NCI-H82 (cell line): ENCODE data around the gene IL1B.

Experiments used
- DNase-seq: peaks from one replicate; lab custom pipeline; 2025; lab: John Stamatoyannopoulos, UW

Gene IL1B

DNA sequence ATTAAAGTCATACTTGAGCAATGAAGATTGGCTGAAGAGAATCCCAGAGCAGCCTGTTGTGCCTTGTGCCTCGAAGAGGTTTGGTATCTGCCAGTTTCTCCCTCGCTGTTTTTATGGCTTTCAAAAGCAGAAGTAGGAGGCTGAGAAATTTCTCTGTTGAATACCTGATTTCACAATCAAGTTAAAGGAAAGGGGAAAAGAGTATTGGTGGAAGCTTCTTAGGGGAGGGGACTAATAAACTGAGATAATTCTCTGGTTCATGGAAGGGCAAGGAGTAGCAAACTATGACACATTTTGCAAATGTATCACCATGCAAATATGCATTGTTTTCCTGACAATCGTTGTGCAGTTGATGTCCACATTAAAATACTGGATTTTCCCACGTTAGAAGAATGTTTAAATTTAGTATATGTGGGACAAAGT is at the start of gene IL1B:
IL1B (minus strand) TSS at position 85 of the 423 bp plus-strand sequence. CDS start 550 bp downstream, outside the sequence.
- no peak for DNase-seq

DNA sequence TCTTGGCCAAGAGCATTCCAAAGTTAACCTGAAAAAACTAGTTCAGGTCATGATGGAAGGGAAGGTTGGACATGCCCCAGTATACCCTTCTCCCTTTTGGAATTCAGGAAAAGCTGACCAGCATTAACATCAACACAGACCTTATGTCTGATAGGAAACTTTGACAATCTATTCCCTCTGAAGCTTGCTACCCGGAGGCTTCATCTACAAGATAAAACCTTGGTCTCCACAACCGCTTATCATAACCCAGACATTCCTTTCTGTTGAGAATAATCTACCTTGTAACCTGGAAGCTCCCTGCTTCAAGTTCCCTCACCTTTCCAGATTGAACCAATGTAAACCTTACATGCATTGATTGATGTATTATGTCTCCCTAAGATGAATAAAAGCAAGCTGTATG is 49.7 kb upstream of the IL1B start:
- no peak for DNase-seq

DNA sequence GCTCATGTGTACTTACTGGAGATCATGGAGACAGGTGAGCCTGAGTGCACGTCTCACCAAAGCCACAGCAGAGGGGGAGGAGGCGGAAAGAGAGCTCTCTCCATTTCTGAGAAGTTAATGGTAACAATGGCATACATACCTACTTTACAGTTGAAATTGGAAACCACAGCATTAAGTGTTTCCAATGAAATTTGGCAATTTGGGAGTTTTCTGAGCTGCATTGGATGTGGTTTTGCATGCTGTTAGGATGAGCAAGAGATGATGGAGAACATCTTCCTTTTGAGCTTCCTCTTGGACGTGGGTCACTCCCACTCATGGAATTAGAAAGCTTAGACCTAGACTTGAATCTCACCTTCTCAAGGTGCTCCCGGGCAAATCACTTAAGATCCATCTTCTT is 48.9 kb upstream of the IL1B start:
- no peak for DNase-seq

DNA sequence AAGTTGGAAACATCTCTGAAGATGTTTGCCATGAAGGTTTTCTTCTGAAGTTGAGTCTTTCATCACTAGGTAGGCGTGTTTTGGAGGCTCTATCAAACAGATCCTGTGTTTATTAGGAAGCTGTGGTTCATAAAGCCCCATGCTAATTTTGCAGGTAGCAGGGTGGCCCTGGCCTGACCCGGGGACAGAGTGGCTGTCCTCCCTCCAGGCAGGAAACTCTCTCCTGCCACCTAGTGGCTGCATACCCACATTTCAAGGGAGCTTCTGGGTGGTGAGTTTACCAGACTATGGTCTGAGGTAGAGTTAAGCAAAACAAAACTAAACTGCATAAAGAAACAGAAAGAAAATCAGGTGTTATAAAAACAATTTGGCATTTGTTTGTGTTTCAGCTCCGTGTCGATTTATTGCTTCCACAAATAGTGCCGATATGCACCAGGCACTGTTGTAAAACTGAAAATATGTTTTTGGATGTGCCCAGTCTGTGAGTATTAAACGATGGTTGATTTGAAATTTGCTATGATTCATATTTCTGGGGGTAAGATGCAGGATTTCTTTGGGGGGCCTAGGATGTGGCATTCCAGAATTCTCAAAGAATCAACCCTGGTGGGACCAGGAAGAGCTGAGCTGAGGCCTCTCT is 48.4 kb upstream of the IL1B start:
- DNase-seq = peak; percentile 74

DNA sequence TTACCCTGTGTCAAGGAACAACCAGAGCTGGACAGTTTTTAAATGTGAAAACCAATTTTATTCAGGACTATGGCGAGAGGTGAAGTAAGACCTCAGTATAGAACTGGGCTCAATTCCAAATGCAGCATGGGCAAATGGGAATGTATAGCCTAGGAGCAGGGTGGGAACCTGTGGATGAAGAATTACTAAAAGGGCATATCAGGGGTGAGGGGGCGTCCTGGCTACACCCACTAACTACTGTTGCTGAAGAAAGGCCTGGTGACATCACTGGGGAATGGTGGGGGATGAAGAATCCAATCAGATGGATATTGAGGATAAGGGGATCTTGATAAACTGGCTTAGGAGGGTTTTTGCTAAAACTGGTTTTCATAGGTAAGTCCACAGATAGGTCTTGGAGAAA is 47.1 kb upstream of the IL1B start:
- DNase-seq = no peak

DNA sequence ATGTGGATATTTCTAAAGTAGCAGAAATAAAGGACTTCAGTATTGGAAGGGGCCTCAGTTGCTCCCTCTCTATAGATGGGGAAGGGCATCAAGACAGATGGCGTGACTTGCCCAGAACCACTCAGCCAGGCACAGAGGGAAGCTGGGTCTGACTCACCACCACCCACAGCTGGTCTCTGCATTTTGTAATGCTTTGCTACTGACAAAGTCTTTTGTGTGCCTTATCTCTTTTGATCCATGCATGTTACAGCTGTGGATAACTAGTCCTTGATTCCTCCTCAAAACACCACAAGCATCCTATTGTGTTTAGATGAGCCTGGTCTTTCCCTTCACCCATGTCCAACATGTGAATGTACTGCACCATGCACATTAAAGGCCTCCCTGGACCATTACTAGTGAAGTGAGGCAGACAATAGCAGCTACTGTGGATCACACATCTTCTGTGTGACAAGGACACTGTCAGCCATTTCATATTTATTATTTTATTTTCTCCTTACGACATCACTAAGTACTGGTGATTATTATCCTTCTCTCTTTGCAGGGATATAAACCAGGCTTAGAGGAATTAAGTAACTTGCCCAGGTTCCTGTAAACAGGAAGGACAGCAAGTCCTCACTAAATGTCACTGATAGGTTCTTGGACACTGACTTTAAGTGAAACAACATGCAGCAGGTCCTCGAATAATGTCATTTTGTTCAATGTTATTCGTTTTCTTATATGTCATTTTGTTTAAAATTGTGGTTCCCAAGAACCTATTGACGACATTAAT is 44.8 kb upstream of the IL1B start:
- peak; percentile 32 for DNase-seq

DNA sequence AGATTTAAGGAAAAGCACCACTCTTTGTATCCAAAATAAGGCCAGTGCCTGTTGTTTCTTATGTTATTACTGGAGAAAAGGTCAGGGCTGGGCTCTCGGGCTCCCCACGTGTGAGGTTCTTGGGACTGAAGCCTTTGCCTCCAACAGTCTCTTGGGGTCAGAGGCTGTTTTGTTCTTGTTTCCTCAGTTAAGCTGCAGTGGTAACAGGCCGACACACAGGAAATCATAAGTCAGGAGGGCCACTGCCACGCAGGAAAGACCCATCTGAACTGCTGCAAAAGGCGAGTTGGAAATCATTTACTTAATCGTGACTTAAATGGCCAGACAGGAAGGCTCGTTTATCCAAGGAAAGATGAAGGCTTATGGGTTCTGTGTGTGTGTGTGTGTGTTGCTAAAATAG is 44.1 kb upstream of the IL1B start:
- DNase-seq = no peak

DNA sequence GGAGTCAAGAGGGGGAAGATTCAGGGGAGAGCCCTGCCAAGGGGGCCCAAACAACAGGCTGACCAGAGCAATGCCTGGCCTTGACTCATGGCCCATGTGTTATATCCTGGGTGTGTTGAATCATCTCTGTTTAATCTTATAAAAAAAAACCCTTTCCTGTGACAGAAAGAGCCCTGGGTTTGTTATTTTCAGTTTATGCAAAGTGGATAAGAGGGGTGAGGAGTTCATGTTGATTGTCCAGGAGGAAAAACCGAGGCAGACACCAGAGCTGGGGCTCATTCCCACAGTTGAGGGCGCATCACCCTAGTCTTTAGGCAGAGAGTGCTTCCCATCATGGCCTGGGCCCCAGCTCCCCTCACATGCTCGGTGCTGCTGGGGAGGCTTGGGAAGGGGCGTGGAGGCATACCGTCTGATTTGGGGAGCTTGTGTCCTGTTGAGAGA is 43.5 kb upstream of the IL1B start:
- DNase-seq = no peak

DNA sequence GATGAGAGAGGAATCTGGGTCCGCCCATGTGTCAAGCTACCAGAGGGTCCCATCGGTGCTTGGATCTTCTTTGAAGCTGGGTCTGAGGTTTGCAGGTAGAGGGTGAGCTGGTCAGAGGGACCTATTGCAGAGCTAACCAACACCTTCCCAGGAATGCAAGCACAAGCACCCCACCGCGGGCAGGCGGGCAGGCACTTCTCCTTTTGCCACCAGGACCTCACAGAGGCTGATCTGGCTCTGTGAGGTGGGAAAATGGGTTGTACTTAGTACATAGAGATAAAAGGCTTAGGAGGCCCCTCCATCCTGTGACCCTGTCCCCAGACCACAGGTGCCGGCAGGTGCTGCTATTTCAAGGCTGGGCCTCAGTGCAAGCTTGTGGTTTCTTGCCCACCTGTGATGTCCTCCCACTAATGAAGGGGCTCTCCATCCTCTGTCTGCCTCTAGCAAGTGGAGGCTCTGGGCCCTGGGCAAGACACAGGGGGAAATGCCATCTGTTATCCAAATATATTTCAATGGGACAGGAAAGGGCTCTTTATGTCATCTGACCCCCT is 43.0 kb upstream of the IL1B start:
- DNase-seq = no peak

DNA sequence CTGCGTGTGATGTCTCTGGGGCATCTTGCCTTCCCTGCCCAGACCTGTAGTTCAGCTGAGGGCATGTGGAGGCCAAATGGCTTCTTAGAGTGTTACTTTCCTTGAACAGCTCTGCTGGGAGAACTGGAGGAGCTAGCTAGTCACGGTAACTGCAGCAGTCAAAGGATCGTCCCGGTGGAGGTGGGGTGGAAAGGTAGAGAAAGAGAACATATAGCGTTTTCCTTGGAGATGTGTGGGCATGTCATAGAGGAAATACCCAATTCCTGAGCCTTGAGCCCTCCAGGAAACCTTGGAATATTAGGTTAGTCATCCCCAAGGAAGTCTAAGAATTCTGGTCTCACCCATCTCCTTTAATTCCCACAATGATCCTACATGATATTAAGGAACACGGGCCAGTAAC is 40.8 kb upstream of the IL1B start:
- no peak for DNase-seq

DNA sequence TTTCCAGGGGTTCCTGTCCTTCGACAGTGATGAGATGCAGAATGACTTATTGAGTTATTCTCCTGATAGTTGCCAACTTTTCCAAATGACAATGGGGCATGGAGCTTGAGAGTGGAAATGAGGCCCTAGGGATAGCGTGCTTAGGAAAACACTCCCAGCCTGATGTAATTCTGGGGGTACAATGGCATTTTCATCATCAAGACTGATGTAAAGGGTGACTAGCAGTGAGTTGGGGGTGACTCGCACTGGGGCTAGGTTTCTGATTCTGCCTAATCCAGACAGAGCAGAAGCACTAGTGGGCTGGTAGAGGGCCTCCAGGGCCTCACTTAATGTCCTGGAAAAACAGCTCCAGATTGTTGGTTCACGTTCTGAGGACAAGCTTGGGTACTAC is 40.4 kb upstream of the IL1B start:
- no peak for DNase-seq

DNA sequence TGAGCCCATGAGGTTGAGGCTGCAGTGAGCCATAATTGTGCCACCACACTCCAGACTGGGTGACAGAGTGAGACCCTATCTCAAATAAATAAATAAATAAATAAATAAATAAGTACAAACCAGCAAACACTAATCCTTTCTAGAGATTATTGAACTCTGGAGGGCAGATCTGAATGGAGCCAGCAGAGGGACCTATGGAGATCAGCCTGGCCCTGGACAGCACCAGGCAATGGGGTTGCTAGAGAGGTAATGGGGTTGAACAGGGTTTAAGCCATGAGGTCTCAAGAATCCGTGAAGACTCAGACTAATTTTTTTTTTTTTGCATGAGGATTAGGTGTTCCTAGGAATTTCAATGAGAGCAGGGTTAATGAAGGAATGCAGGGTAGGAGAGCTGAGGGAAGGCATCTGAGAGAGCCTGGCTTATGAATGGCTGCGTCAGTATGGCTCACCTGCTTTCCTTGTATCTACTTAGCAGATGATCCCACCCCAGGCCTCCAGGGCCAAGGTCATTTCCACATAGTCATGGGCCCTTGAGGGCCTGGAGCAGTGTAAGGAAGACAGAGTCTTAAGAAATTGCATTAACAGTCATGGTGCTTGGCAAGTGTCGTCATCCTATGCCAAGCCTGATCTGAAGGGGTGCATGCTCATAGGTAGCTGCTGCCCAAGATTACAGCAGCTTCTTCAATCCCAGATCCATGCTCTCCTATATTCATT is 39.8 kb upstream of the IL1B start:
- DNase-seq = no peak

DNA sequence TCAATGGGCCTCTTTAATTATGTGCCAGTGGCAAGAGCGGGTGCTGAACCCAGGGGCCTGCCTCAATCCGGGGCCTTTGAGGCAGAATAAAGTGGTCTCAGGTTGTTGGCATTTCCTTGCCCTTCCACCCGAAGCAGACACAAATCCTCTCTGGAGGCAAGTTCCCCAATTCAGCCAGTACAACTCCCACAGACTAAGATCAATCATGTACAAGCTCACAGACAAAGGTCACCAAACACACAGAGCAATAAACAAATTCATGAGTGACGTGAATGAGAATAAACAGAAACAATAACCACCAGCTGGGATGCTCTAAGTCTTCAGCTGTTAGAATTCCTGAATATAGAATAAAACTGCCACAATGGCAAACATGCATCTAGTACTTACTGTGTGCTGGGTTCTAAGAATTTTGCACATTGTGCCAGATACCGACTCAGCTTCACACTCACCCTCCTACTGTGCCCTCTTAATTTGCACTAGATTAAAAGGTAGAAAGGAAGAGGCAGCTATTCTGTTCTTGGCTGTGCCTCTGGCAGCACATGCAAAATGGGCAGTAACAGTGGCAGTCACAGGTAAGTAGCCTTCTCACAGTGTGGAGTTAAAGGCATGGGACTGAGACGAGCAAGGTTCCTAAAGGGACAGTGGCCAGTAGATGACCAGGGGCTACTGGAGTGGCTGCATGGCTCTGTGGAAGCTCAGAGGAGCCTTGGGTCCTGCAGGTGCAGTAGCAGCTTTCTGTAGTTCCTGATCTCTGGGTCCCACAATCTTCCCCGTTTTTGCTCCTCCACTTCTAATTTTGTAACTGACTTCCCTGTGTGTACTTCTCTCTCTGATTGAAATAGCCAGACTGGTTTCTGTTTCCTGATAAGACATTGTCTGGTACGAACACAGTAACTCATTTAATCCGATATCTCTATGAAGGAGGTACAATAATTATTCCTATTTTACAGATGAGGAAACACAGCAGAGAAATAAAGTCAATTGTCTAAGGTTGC is 34.6 kb upstream of the IL1B start:
- no peak for DNase-seq

DNA sequence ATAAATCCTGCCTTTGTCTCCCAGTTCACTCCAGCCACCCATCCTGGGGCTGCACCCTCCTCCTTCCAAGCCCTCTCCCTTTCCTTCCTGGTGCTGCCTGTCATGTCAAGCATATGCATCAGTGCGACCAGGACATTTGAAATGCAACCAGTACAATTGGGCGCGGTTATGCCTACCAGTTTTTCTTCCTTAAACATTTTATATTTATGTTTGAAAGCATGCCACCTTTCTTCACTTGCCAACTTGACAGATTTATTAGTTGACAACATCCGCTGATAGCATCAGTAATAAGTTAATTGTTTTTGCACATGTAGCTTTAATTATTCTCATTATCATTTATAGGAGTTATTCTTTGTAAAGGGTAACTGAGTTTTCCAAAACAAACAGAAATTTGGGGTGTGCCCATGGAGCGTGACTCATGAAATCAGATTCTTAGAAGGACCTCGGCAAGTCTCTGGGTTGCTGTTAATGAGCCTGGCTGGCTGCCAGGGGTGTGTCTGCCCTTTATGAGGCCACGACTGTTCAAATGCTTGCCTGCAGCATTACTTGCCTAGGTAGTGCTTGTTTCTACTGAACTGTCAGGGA is 32.8 kb upstream of the IL1B start:
- DNase-seq = peak; percentile 55

DNA sequence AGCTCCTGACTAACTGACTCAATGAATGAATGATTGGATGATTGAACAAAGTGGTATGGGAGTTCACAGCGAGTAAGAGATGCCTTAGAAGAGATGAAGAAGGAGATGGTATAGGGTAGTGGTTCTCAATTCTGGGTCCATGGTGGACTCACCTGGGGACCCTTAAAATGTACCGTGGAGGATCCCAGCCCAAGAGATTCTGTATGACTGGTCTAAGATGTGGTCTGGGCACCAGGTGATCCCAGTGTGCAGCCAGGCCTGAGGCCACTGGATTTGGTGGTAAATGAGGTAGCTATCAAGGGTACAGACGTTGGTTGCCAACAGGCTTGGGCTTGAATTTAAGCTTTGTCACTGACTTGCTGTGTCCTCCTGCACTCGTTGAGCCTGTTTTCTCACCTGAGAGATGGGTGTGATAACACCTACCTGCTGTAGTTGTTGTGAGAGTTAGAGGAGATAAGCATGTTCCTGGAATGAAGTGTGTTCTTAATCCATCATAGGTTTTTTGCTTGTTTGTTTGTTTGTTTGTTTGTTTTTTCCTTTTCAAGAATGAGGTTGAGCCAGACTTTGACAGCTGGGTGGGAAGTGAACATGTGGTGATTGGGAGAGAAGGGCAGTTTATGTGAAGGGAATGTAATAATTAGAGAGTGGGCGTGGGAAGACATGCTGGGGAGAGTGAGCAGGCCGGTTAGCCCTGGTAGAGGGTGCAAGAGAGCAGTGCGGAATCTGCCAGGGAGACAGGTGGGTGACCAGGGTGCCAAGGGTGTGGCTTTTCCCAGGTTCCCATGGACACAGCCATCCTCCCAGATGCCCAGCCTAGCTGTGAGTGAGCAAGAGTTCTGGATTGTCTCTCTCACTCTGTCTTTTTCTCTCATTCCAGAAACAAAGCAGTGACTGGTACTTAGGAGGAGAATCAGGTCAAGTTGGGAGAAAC is 31.4 kb upstream of the IL1B start:
- no peak for DNase-seq

DNA sequence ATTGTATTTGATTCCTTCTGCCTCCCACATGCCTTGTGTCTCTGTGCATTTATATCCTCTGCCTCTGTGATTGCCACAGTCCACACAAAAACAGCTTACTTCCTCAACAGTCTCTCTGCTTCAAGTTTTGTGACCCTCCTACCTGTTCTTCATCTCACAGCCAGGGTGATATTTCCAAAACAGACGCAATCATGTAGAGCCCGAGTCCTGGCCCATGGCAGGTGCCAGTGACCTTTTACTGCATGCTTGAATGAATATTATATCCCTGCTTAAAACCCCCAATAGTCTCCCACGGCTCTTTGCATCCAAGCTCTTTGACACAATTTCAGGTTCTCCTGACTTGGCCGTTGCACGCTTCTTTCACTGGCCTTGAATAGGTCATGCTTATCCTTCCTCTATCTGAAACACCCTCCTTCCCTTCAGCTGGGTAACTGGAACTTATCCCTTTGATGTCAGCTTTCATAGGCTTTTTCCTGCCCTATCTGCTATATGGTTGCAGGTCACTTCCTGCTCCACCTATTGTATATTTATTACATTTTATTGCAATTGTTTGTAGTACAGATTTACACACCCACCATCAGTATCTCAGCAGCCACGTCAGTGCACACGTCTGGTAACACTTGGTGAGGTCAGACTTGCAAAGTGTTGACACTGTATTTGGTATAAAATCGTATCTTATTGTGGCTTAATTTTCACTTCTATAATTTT is 29.7 kb upstream of the IL1B start:
- DNase-seq = no peak

DNA sequence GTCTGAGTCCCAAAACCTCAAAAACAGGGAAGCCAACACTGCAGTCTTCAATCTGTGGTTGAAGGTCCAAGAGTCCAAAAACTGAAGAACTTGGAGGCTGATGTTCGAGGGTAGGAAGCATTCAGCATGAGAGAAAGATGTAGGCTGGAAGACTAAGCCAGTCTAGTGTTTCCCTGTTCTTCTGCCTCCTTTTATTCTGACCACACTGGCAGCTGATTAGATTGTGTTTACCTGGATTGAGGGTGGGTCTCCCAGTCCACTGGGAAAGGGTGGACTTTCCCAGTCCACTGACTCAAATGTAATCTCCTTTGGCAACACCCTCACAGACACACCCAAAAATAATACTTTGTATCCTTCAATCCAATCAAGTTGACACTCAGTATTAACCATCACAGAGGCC is 27.5 kb upstream of the IL1B start:
- no peak for DNase-seq

DNA sequence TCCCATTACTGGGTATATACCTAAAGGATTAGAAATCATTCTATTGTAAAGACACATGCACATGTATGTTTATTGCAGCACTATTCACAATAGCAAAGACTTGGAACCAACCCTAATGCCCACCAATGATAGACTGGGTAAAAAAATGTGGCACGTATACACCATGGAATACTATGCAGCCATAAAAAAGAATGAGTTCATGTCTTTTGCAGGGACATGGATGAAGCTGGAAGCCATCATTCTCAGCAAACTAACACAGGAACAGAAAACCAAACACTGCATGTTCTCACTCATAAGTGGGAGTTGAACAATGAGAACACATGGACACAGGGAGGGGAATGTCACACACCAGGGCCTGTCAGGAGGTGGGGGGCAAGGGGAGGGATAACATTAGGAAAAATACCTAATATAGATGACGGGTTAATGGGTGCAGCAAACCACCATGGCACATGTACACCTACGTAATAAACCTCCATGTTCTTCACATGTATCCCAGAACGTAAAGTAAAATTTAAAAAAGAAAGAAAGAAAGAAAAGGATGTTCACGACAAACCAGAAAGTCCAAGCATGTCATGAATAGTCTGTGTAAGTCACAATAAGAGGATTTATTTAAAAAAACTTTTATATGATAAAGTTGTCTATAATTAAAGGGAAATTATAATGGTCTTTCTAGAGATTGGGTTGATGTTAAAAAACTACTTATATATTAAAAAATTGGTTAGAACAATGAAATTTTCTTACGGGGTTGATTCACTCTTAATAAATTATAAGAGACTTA is 23.0 kb upstream of the IL1B start:
- peak; percentile 57 for DNase-seq

DNA sequence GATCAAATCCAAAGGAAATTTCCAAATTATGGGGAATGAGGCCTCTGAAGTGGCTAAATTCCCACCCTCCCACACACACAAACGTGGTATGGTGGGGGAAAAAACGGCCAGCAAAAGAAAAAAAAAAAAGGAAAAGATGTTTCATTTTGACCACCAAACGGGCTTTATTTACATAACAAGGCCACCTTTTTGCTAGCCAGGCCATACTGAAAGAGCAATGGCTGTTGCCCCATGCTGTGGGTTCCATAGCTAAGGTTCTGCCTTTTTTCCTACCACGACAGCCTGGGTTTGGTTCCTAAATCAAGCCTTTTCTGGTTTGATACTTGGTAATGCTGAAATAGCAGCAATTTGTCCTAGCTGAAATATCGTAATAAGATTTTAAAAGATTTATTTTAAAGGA is 14.0 kb upstream of the IL1B start:
- no peak for DNase-seq
